ENCODE data around the gene MCF2L. TPM values are rescaled to one million over a fixed set of nuclear protein-coding genes. Genes with fewer than 3 reads are reported as not detected.

Gene MCF2L
- total and polyA plus RNA-seq, 2 experiments from 2014 or later, result 4.8 to 25.6 TPM

GRCh38 chr13:112963641-112964040, 5.4 kb upstream of the MCF2L start:
- no peak overlapping the region for H3K4me3 Mint-ChIP-seq
- peaks cover 19% of the 10 kb centered on the region for H3K27me3 Mint-ChIP-seq (ENCODE audit: insufficient read depth, low read depth, poor library complexity)
- Histone ChIP-seq H3K4me3 (no peak overlapping the region), H3K9me2 (ENCODE audit: insufficient read depth) (no peaks in the 10 kb centered on the region), H3K27me3 (ENCODE audit: insufficient read depth) (no peaks in the 10 kb centered on the region), H2AFZ (no peak overlapping the region), H3F3A (replicated peaks; ENCODE audit: low read depth) (no peaks in the 10 kb centered on the region), H4K20me1 (replicated peaks; ENCODE audit: insufficient read depth) (no peaks in the 10 kb centered on the region), H3K36me3 (ENCODE audit: insufficient read depth) (no peaks in the 10 kb centered on the region), H3K4me2 (no peak overlapping the region), H3K79me2 (replicated peaks; ENCODE audit: insufficient read depth) (no peaks in the 10 kb centered on the region), H3K27ac (ENCODE audit: low read depth) (no peak overlapping the region), H3K4me1 (ENCODE audit: insufficient read depth) (no peaks in the 10 kb centered on the region)
- H3K9me3 Mint-ChIP-seq, result no peaks in the 10 kb centered on the region
- H3K36me3 Mint-ChIP-seq (ENCODE audit: low read depth), result no peaks in the 10 kb centered on the region
- DNase-seq (ENCODE audit: low spot score), result no peak
- no peak for ATAC-seq
- no peak overlapping the region for H3K27ac Mint-ChIP-seq
- TF ChIP-seq, protein P1, sequence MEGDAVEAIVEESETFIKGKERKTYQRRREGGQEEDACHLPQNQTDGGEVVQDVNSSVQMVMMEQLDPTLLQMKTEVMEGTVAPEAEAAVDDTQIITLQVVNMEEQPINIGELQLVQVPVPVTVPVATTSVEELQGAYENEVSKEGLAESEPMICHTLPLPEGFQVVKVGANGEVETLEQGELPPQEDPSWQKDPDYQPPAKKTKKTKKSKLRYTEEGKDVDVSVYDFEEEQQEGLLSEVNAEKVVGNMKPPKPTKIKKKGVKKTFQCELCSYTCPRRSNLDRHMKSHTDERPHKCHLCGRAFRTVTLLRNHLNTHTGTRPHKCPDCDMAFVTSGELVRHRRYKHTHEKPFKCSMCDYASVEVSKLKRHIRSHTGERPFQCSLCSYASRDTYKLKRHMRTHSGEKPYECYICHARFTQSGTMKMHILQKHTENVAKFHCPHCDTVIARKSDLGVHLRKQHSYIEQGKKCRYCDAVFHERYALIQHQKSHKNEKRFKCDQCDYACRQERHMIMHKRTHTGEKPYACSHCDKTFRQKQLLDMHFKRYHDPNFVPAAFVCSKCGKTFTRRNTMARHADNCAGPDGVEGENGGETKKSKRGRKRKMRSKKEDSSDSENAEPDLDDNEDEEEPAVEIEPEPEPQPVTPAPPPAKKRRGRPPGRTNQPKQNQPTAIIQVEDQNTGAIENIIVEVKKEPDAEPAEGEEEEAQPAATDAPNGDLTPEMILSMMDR (conservative IDR thresholded peaks at IDR 0.05; ENCODE audit: low read depth in 2 of 2), result no peak
- TF ChIP-seq REST (IDR thresholded peaks at IDR 0.05; ENCODE audit: unreplicated experiment) (no peak), STAT1 (IDR thresholded peaks at IDR 0.05; ENCODE audit: unreplicated experiment) (no peak), EZH2phosphoT487 (IDR thresholded peaks at IDR 0.05; ENCODE audit: unreplicated experiment) (no peak), CREB1 (CRISPR knock-in tag; IDR thresholded peaks at IDR 0.05; ENCODE audit: low read depth) (no peak), POLR2AphosphoS5 (IDR thresholded peaks at IDR 0.05; ENCODE audit: low read depth) (no peak), EZH2 (IDR thresholded peaks at IDR 0.05; ENCODE audit: low read depth, unreplicated experiment) (no peak), JUNB (IDR thresholded peaks at IDR 0.05; ENCODE audit: unreplicated experiment) (no peak), ZNF331 (CRISPR knock-in tag; IDR thresholded peaks at IDR 0.05; ENCODE audit: low read depth) (no peak), NANOG (IDR thresholded peaks at IDR 0.05; ENCODE audit: borderline replicate concordance) (no peak), ZNF462 (CRISPR knock-in tag; IDR thresholded peaks at IDR 0.05) (no peak)
- TF ChIP-seq, protein P2, sequence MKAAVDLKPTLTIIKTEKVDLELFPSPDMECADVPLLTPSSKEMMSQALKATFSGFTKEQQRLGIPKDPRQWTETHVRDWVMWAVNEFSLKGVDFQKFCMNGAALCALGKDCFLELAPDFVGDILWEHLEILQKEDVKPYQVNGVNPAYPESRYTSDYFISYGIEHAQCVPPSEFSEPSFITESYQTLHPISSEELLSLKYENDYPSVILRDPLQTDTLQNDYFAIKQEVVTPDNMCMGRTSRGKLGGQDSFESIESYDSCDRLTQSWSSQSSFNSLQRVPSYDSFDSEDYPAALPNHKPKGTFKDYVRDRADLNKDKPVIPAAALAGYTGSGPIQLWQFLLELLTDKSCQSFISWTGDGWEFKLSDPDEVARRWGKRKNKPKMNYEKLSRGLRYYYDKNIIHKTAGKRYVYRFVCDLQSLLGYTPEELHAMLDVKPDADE (IDR thresholded peaks at IDR 0.05), result no peak
- H3K4me1 Mint-ChIP-seq, result peaks cover 2% of the 10 kb centered on the region; the same call in 2 of the 3 replicates
